K562 treated with DMSO at 1 percent for 48 hours (cell line): ENCODE measurements around the gene SMAD5. TPM values are rescaled to one million over a fixed set of nuclear protein-coding genes. Genes with fewer than 3 reads are reported as not detected.

Experiments used
- total RNA-seq: library from RNA; unstranded; fragments of 300-600 nt; gene quantifications from 2 replicates; pipeline ENCODE4 v1.2.3, GENCODE V29; 2022; ENCODE audit warnings: low replicate concordance; ENCODE audit errors: extremely low read depth

SMAD5 gene
- total RNA-seq, result not detected in 2 replicates

DNA sequence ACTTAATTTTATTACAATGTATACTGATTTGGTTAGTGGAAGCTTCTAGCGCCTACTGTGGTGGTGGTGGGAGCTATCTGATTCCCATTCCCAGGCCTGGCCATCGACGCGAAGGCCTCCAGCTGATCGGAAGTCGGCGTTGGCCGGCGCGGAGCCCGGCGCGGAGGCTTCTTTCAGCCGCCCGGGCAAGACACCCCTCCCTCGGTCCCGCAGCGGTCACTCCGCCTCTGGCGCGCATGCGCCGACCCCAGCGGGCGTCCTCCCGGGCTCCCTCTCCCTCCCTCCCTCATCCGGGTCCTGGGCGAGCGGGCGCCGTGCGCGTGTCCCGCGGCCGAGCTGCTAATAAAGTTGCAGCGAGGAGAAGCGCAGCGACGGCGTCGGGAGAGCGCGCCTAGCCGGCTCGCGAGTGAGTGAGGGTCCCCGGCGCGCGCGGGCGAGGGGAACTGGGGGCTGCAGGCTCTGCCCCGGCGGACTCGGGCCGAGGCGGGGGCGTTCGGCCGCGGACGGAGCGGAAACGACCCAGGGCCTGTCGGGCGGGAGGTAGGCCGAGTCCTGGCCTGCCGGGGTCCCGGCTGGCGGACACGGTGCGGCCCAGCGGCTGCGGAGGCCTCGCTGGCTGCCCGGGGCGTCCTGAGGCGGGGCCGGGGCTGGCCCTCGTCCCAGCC, at the start of gene SMAD5:
SMAD5 (plus strand) TSS at position 289 of the 665 bp plus-strand sequence. CDS start 20,916 bp downstream, outside the sequence.

DNA sequence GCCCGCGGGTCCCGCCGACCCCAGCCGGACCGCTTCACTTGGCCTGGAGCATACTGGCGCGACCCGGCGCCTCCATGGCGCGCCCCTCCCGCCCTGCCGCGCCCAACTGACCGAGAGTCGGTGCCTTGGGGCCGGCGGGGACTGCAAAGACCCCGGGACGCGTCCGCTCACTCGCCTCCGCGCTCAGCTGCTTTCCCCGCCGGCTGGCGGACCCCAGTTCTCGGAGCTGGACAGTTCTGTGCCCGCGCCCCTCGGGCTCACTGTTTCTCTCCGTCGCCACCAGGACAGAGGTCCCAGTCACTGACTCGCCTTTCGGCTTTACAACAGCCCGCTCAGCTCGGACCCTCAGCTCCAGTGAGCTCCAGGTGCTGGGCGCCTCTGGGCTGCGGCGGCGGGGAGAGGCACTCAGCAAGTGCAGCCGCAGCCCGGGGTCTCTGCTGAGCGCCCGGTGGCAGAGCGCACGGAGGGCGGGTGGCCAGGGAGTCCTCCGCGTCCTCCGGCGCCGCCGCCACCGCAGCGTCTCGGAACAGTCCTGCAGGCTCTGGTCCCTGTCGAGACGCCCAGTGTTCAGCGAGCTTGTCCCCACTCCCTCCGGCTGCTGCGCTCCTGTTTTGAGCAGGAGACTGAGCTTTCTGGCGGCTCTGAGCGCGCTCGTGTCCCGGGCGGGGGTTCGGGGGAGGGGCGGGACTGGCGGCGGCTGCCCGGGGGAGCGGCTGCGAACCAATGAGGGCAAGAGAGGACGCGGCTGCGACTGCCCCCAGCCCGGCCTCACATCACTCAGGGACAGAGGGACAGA, 60.1 kb downstream of the SMAD5 start, which contains the start of gene SMIM32:
SMIM32 (minus strand) TSS at position 637 of the 796 bp plus-strand sequence. CDS start 638 bp downstream, outside the sequence.

Other genes with a start within 250 kb of the SMAD5 start
- gene IL9, start 237.0 kb upstream of the SMAD5 start, total RNA-seq, result not detected in 2 replicates
- gene LECT2, start 177.9 kb upstream of the SMAD5 start, total RNA-seq, result not detected in 2 replicates
- not detected in 2 replicates for gene TGFBI, start 103.9 kb upstream of the SMAD5 start, total RNA-seq
- gene SMIM32, start 60.3 kb downstream of the SMAD5 start, total RNA-seq, result not detected in 2 replicates
- gene TRPC7, start 232.7 kb downstream of the SMAD5 start, total RNA-seq, result not detected in 2 replicates